NCI-H1105 treated with DMSO at 0.1 percent for 48 hours (cell line): ENCODE data around the gene EMID1.
"Not testable (repeated sequence)": the region's sequence is repeated elsewhere in the genome, so short reads cannot be mapped to it uniquely, and the experiment has no call there.

Experiments used
- DNase-seq: peaks from one replicate; lab custom pipeline; 2025; lab: John Stamatoyannopoulos, UW

The EMID1 gene

GRCh38 chr22:29231971-29232959 is 26.6 kb downstream of the EMID1 start:
- no peak for DNase-seq

DNA sequence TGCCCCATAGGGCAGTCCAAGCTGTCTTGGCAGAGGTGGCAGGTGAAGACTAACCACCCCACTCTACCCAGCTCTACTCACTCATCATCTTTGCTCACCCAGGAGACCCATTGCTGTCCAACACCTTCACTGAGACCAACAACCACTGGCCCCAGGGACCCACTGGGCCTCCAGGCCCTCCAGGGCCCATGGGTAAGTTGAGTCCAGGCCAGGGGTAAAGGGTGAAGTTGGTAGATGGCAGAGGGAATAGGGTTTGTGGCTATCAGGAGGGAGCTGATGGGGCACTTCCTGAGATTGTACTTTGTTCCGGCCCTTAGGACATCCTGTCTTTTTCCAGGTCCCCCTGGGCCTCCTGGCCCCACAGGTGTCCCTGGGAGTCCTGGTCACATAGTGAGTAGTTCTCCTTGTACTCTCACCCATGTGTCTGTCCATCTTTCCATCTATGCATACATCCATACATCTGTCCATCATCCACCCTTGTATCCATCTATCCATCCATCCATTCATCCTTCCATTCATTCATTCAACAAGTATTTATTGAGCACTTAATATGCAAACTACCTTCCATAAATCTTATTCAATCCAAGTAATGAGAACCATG is 27.7 kb downstream of the EMID1 start:
- no peak for DNase-seq

DNA sequence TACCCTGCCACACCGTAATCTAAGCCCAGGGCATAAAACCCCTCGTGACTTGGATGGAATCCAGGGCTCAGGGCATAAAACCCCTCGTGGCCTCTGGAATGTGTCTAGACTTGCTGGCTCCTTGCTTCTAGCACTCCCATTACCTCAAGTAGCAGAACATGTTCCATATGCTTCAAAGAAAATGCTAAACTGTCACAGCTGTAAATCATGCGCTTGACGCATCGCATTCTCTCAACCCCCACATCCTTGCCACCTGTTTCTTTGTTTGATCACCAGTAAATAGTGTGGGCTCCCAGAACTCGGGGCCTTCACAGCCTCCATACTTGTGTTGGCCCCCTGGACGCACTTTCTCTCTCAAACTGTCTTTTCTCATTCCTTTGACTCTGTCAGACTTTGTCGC is 34.8 kb downstream of the EMID1 start:
- DNase-seq, result peak; percentile 58

- DNase-seq, result no peak
Measured at GRCh38 chr22:29243874-29244446, 38.3 kb downstream of the EMID1 start.

DNA sequence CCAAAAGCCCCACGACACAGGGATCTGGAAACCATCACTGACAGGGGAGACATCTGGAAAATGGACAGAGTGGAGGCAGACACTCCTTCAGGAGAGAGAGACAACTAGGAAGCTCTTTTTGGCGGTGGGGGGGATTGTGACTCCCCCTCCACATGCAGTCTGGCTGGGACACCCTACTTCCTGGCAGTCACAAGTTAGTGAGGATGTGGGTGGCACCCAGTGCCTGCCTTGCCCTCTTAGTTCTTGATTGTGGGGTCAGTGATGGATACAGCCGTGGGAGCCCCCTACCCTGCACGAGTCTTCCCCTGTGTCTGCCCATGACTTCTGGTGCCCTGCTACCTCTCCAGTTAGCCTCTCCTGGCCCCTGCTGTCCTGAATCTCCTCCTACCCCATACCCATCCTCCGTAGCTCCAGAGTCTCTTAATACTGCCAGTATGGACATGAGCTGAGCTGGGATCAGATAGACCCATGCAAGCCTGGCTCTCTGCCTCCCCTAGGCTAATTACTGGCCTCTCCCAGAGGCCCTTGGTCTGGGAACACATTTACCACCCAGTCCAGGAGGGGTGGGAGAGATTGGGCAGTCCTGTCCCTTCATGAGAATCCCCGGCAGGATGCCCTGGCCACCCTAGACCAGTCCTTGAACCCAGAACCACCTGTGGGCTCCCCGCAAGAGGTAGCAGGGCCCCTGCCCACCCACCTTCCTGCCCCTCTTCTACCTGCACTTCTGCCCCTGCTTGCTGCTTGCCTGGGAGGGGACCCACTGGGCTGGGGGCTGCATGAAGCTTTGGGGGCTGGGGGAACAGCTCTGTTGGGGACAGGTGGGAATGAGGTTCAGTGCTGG is 39.3 kb downstream of the EMID1 start:
- DNase-seq, result no peak

GRCh38 chr22:29245626-29246385 is 40.1 kb downstream of the EMID1 start:
- DNase-seq, result peak; percentile 57

- DNase-seq, result not testable (repeated sequence)
Measured at GRCh38 chr22:29247891-29248290, 42.2 kb downstream of the EMID1 start.

DNA sequence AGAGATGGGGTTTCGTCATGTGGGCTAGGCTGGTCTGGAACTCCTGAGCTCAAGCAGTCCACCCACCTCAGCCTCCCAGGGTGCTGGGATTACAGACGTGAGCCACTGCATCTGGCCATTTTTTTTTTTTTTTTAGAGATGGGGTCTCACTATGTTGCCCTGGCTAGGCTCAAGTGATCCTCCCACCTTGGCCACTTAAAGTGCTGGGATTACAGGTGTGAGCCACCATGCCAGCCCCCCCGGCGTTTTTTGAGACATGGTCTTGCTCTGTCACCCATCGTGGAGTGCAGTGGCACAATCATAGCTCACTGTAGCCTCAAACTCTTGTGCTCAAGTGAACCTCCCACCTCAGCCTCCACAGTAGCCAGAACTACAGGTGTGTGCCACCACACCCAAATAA is 45.6 kb downstream of the EMID1 start:
- no peak for DNase-seq

DNA sequence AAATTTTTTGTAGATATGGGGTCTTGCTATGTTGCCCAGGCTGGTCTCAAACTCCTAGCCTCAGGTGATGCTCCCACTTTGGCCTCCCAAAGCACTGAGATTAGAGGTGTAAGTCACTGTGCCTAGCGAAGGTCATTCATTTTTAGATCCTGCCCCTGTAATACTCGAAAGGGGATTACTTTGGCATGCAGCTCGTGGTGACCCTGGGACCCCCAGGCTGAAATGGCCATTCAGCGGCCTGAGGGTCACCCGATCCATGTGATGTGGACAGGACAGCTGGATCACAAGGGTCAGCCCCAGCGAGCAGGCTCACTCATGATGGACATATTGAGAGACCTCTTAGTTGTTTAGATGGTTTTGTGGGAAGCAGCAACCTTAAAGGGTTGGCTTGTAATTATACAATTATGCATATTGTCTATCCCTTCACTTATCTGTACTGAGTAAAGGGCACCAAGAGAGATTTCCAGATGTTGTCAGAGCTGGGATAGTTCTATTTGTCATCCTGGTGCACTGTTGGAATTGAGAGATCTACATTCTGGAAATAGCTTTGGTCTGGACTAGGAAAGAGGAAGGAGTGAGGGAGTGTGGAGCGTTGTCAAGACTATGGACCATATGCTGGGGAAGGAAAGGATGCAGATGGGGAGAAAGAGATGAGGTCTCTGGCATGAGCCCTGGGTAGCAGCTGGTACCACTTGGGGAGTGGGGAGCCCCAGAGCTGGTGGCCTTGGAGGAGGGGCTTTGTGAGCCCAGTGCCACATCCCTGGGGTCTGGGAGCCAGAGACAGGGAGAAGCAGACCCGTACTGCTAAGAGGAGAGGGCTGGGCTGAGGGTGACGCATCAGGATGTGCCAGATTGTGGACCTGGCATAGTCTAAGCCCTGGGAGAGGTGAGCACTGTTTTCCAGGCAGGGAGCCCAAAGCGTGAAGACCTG is 46.5 kb downstream of the EMID1 start:
- DNase-seq, result no peak

DNA sequence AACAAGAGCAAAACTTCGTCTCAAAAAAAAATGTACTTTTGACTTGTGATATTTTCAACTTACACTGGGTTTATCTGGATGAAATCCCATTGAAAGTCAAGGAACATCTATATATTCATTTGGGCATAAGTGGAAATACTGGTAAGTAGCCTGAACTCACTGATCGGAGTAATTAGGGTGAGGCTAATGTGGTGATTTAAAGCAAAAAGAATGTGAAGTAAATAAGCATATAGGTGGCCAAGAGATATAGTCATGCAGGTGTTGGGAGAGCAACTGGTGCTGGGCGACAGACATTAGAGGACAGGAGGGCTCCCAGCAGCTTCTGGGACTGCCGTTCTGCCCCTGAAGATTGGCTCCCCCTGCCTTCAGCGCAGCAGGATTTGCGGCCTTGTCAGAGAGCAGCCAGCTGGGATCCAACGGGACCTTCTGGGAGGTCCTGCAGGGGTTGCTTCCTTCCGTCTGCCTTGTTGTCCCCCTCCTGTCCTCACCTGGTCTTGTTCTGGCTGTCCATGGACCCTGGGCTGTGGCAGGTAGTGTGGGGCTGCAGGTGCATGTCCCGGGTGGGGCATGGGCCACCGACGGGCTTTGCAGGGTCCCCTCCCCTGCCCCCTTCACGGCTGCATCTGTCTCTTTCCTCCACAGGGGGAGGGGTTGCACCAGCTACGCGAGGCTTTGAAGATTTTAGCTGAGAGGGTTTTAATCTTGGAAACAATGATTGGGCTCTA is 48.0 kb downstream of the EMID1 start:
- no peak for DNase-seq

DNA sequence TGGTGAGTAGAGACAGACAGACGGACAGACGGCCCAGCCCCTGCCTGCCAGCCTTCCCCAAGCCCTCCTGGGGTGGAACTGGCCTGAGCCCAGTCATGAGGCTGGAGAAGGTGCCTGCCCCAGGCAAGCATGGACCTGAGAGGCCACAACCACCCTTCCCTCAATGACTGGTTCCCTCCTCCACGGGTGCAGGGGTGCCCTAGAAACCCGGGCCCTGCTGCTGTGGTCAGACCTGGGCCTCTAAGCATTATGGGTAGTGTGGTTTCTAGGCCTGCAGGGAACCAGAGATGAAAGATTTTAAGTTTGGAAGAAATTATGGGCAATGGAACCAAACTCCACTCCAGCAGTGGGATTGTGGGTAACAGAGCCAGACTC is 48.6 kb downstream of the EMID1 start:
- no peak for DNase-seq

DNA sequence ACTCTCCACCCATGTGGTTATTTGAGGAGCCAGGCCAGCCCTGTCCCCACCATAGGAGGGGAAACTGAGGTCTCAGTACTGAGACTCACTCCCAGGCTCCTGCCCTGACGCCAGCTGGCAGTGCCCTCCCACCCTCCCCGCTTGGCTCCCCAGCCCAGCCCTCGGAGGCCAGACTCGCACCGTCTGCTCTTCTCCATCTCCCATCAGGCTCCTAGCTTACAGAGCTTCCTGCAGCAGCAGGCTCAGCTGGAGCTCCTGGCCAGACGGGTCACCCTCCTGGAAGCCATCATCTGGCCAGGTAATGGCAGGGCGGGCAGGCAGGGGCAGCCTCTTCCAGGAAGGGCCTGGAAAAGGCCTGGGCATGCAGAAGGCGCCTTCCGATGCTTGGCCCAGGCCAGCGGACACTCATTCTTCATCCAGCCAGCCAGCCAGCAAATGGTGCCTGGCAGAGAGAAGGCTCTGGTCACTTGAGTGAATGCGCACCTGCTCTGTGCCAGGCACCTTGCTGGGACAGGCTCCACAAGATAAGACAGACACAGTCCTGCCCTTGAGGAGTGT is 49.4 kb downstream of the EMID1 start:
- DNase-seq, result no peak

- no peak for DNase-seq
Measured at GRCh38 chr22:29256606-29257325, 51.1 kb downstream of the EMID1 start.

DNA sequence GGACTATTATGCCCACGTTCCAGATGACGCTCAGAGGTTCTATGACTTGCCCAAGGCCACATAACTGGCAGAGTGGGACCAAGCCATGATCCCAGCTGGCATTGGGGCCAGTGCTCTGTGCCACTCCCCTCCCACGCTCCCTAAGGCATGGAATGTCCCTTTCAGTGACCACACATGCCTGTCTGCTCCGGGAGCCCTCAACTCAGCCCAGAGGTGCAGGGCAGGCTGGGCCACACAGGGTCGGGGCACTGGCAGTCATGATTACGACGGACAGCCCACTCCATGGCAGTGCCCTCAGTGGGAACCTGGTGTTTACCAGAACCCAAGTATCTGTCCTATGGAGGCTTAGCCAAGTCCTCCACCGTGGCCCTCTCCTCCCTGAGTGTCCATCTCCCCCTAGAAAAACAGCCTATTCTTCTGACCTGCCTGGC is 52.1 kb downstream of the EMID1 start:
- no peak for DNase-seq

GRCh38 chr22:29258407-29259252 is 52.9 kb downstream of the EMID1 start:
- no peak for DNase-seq

DNA sequence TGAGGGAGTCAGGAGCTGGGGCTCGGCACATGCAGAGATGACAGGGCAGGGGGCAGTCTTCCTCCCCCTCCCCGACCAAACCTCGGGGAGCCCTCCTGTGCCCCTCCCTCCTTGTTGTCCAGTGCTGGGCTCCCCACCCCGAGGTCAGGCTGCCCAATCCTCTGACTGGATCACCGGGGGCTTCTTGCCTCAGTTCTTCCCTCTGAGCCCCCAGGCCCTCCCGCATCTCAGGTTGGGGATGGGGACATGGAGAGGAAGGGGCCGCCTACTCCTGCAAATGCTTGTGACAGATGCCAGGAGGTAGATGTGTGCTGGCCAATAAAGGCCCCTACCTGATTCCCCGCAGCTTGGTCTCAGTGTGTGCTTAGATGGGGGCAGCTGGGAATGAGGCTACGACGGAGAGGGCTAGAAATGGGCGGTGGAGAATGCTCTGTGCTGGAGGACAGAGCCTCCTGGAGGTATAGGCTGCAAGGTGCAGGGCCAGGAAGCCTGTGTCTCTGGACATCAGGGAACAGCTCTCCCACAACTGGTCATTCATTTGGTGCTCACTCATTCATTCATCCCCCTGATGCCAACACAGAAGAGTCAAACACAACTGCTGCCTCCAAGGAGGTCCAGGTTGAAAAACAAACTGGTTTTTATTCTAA is 53.7 kb downstream of the EMID1 start:
- DNase-seq, result no peak

DNA sequence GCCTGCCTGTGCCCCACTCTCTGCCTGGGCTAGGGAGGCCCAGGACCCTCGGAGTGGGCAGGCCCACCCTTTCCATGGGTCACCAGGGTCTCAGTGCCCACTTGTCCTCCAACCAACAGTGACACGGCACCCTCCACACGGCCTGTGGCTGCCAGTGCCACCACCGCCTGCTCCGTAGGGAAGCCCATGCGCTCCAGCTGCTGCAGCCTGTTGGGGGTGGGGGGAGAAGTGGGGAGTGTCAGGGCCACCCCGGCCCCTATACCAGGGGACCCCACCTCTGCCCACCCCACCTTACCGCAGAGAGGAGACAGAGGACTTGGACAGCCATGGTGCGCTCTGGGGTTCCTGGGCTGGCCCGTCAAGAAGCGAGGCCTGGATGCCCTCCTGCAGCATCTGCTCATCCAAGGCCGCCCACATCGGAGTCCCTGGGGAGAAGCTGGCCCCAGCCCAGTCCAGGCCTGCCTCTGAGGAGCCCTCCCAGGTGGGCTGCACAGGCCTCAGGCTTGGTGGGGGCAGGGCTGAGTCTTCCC is 54.4 kb downstream of the EMID1 start:
- no peak for DNase-seq
